H1 (cell line): ENCODE measurements around the gene BCL2L1. TPM values are rescaled to one million over a fixed set of nuclear protein-coding genes. Genes with fewer than 3 reads are reported as not detected.

Source experiments
- CTCF ChIA-PET: fragments of 300-600 bp; sonication (Branson Sonifier 250); formaldehyde crosslinking; loops from one replicate; lab custom pipeline; 2021; ENCODE audit not compliant: partially characterized antibody; lab: Charles Lee
- POLR2A ChIA-PET: fragments of 300-600 bp; sonication (Branson Sonifier 250); formaldehyde crosslinking; loops from one replicate; lab custom pipeline; 2021; ENCODE audit warnings: inconsistent platforms; ENCODE audit not compliant: partially characterized antibody; lab: Charles Lee
- DNase-seq, 2 experiments: peaks; one replicate each; pipeline versions ENCODE4 v3.0.0 to v3.0.0-alpha.2; 2010 to 2022; ENCODE audit warnings: low spot score in 2 of 2, low read depth in 1 of 2, mixed read lengths in 1 of 2
- FAIRE-seq: peaks from 2 replicates; lab custom pipeline; 2011; peaks lifted over from hg19 to GRCh38; lab: Jason Lieb, UNC
- H2AFZ ChIP-seq: 2 replicates; pipeline ENCODE4 v1.8.1; 2012; ENCODE audit warnings: low read length, inconsistent platforms
- H2AK5ac ChIP-seq: 2 replicates; pipeline ENCODE4 v1.6.1; 2013; ENCODE audit warnings: low read depth, low read length
- H2BK120ac ChIP-seq: replicated peaks from 2 replicates; pipeline ENCODE3; 2013; ENCODE audit warnings: low read depth, low read length, inconsistent platforms
- H2BK12ac ChIP-seq: 2 replicates; pipeline ENCODE4 v1.6.1; 2013; ENCODE audit warnings: low read depth, low read length
- H2BK15ac ChIP-seq: 2 replicates; pipeline ENCODE4 v1.6.1; 2013; ENCODE audit warnings: low read length
- H2BK20ac ChIP-seq: 2 replicates; pipeline ENCODE4 v1.6.1; 2013; ENCODE audit warnings: low read length
- H2BK5ac ChIP-seq: 2 replicates; pipeline ENCODE4 v1.6.1; 2013; ENCODE audit warnings: low read depth, low read length
- H3K14ac ChIP-seq: 2 replicates; pipeline ENCODE4 v1.6.1; 2013; ENCODE audit warnings: inconsistent platforms; ENCODE audit not compliant: insufficient read length
- H3K18ac ChIP-seq: 2 replicates; pipeline ENCODE4 v1.6.1; 2013; ENCODE audit warnings: low read length; ENCODE audit errors: extremely low read depth
- H3K23ac ChIP-seq: 2 replicates; pipeline ENCODE4 v1.6.1; 2013; ENCODE audit warnings: inconsistent platforms; ENCODE audit not compliant: insufficient read length
- H3K23me2 ChIP-seq: 2 replicates; pipeline ENCODE4 v1.6.1; 2013; ENCODE audit warnings: low read depth, low read length
- H3K27ac ChIP-seq: 2 replicates; pipeline ENCODE4 v1.6.1; 2011; ENCODE audit warnings: low read depth, low read length, inconsistent platforms
- H3K27me3 ChIP-seq, 4 experiments: replicated peaks in 1 of 4; 1 replicate in 1 of 4; 2 replicates in 3 of 4; pipeline versions ENCODE4 v1.6.1 to v1.8.1; 2011 to 2013; ENCODE audit warnings: low read length in 3 of 4, mild to moderate bottlenecking in 3 of 4, inconsistent platforms in 2 of 4, mixed read lengths in 2 of 4, moderate library complexity in 1 of 4; ENCODE audit not compliant: control insufficient read depth in 3 of 4, insufficient read depth in 3 of 4; ENCODE audit errors: extremely low read depth in 1 of 4
- H3K36me3 ChIP-seq, 4 experiments: 2 replicates each; pipeline versions ENCODE4 v1.6.1 to v1.8.1; 2011 to 2013; ENCODE audit warnings: mild to moderate bottlenecking in 4 of 4, low read length in 3 of 4, moderate library complexity in 2 of 4, control low read depth in 1 of 4, inconsistent platforms in 1 of 4; ENCODE audit not compliant: insufficient read depth in 4 of 4, control insufficient read depth in 2 of 4
- H3K4ac ChIP-seq: replicated peaks from 2 replicates; pipeline ENCODE3; 2013; ENCODE audit warnings: low read length, low read depth, mixed read lengths, inconsistent platforms; ENCODE audit not compliant: insufficient read length
- H3K4me1 ChIP-seq, 4 experiments: replicated peaks in 1 of 4; 1 replicate in 1 of 4; 2 replicates in 3 of 4; pipeline versions ENCODE4 v1.6.1 to v1.8.1; 2011 to 2013; ENCODE audit warnings: low read length in 3 of 4, inconsistent platforms in 2 of 4, mixed read lengths in 1 of 4; ENCODE audit not compliant: insufficient read depth in 4 of 4, control insufficient read depth in 3 of 4
- H3K4me2 ChIP-seq, 2 experiments: 2 replicates each; pipeline versions ENCODE4 v1.6.1 to v1.8.1; 2011 to 2013; ENCODE audit warnings: low read depth in 2 of 2, low read length in 2 of 2, control low read depth in 1 of 2, inconsistent platforms in 1 of 2, mild to moderate bottlenecking in 1 of 2; ENCODE audit not compliant: insufficient read depth in 1 of 2
- H3K4me3 ChIP-seq, 4 experiments: fragments of 200-600, 300-600 bp in 1 of 4; sonication (generic), shearing (Covaris generic), sonication (Bioruptor Twin) in 1 of 4; 2 replicates each; pipeline versions ENCODE4 v1.5.1 to v1.8.1; 2011 to 2016; ENCODE audit warnings: low read length in 4 of 4, low read depth in 3 of 4, control low read depth in 2 of 4, inconsistent platforms in 2 of 4, mild to moderate bottlenecking in 2 of 4, mixed read lengths in 1 of 4, moderate library complexity in 1 of 4; ENCODE audit not compliant: insufficient read depth in 2 of 4; ENCODE audit errors: extremely low read depth in 1 of 4
- H3K56ac ChIP-seq: replicated peaks from 2 replicates; pipeline ENCODE3; 2013; ENCODE audit warnings: low read depth, mild to moderate bottlenecking, mixed read lengths, low read length, inconsistent platforms; ENCODE audit not compliant: insufficient read length
- H3K79me1 ChIP-seq: 2 replicates; pipeline ENCODE4 v1.6.1; 2013; ENCODE audit warnings: low read depth, low read length, control low read depth
- H3K79me2 ChIP-seq, 2 experiments: 2 replicates each; pipeline versions ENCODE4 v1.6.1 to v1.8.1; 2012 to 2013; ENCODE audit warnings: low read length in 2 of 2, mild to moderate bottlenecking in 2 of 2, inconsistent platforms in 1 of 2; ENCODE audit not compliant: insufficient read depth in 2 of 2, control insufficient read depth in 1 of 2
- H3K9ac ChIP-seq, 4 experiments: replicated peaks in 1 of 4; 1 replicate in 1 of 4; 2 replicates in 3 of 4; pipeline versions ENCODE4 v1.6.1 to v1.8.1; 2011 to 2013; ENCODE audit warnings: low read depth in 3 of 4, low read length in 3 of 4, control low read depth in 2 of 4, mild to moderate bottlenecking in 2 of 4, moderate library complexity in 2 of 4, inconsistent platforms in 1 of 4; ENCODE audit errors: extremely low read depth in 1 of 4
- H3K9me3 ChIP-seq, 2 experiments: 2 replicates each; pipeline versions ENCODE4 v1.6.1 to v1.8.1; 2012 to 2013; ENCODE audit warnings: mild to moderate bottlenecking in 2 of 2, moderate library complexity in 2 of 2, control low read depth in 1 of 2, inconsistent platforms in 1 of 2, low read depth in 1 of 2, low read length in 1 of 2, mixed read lengths in 1 of 2; ENCODE audit not compliant: insufficient read depth in 2 of 2
- H4K20me1 ChIP-seq, 2 experiments: replicated peaks in 1 of 2; 2 replicates each; pipeline versions ENCODE3 to v1.8.1; 2011 to 2013; ENCODE audit warnings: inconsistent platforms in 2 of 2, low read length in 2 of 2, mild to moderate bottlenecking in 1 of 2; ENCODE audit not compliant: insufficient read depth in 2 of 2, control insufficient read depth in 1 of 2
- H4K5ac ChIP-seq: 2 replicates; pipeline ENCODE4 v1.6.1; 2013; ENCODE audit warnings: low read length, low read depth, mixed read lengths, inconsistent platforms; ENCODE audit not compliant: insufficient read length
- H4K8ac ChIP-seq: 2 replicates; pipeline ENCODE4 v1.8.0; 2013; ENCODE audit warnings: mild to moderate bottlenecking, moderate library complexity, low read length, inconsistent platforms; ENCODE audit not compliant: insufficient read depth; ENCODE audit errors: extremely low read depth
- H4K91ac ChIP-seq: replicated peaks from 2 replicates; pipeline ENCODE3; 2013; ENCODE audit warnings: low read length, mixed read lengths, inconsistent platforms; ENCODE audit not compliant: insufficient read length
- ASH2L ChIP-seq: fragments of 200-600, 300-600 bp; sonication (generic); IDR thresholded peaks from one replicate; pipeline ENCODE4 v1.7.1; 2017; ENCODE audit warnings: low read length
- CBX8 ChIP-seq: fragments of 300-800, 300-1000 bp; sonication (generic); IDR thresholded peaks from 2 replicates; pipeline ENCODE4 v1.7.1; 2016; ENCODE audit warnings: low read depth, low read length, borderline replicate concordance
- CHD2 ChIP-seq: IDR thresholded peaks from 2 replicates; pipeline ENCODE4 v1.6.1; 2012; ENCODE audit warnings: low read length, improper control_type of control experiment
- EZH2 ChIP-seq: fragments of 200-600 bp; sonication (generic); IDR thresholded peaks from 2 replicates; pipeline ENCODE4 v1.7.1; 2012; ENCODE audit warnings: low read depth, mild to moderate bottlenecking, moderate library complexity, low read length, inconsistent platforms; ENCODE audit not compliant: severe bottlenecking
- FOSL1 ChIP-seq: IDR thresholded peaks from 2 replicates; pipeline ENCODE4 v1.6.1; 2011; ENCODE audit warnings: mild to moderate bottlenecking, low read depth, low read length, moderate library complexity; ENCODE audit not compliant: insufficient read depth
- RAD21 ChIP-seq, 2 experiments: IDR thresholded peaks in 1 of 2; conservative IDR thresholded peaks in 1 of 2; 2 replicates each; pipeline ENCODE4 v1.6.1; 2011; ENCODE audit warnings: low read depth in 2 of 2, low read length in 2 of 2, improper control_type of control experiment in 1 of 2, inconsistent platforms in 1 of 2, mild to moderate bottlenecking in 1 of 2, moderate library complexity in 1 of 2
- SP1 ChIP-seq: IDR thresholded peaks from 2 replicates; pipeline ENCODE4 v1.6.1; 2011; ENCODE audit warnings: low read depth, low read length
- SP2 ChIP-seq: IDR thresholded peaks from 2 replicates; pipeline ENCODE4 v1.6.1; 2012; ENCODE audit warnings: mild to moderate bottlenecking, low read length, inconsistent platforms
- TAF7 ChIP-seq: optimal IDR thresholded peaks from 2 replicates; pipeline ENCODE3; 2011; ENCODE audit warnings: low read depth, mild to moderate bottlenecking, inconsistent platforms, low read length, moderate library complexity, borderline replicate concordance
- TCF12 ChIP-seq: IDR thresholded peaks from 2 replicates; pipeline ENCODE4 v1.6.1; 2011; ENCODE audit warnings: low read depth, mild to moderate bottlenecking, low read length
- YY1 ChIP-seq: IDR thresholded peaks from 2 replicates; pipeline ENCODE4 v1.6.1; 2011; ENCODE audit warnings: low read depth, mild to moderate bottlenecking, low read length
- WGBS, 2 experiments: shearing (Covaris generic) in 1 of 2; methylation state at CpG; one replicate each; pipeline versions ENCODE4 v1.1.6 to v1.1.7; 2013 to 2015; ENCODE audit warnings: low lambda C conversion rate in 2 of 2, mixed read lengths in 2 of 2, inconsistent platforms in 1 of 2, low coverage in 1 of 2, missing lambda C conversion rate in 1 of 2; ENCODE audit not compliant: insufficient replicate concordance in 2 of 2, insufficient coverage in 1 of 2, insufficient read length in 1 of 2; ENCODE audit errors: extremely low coverage in 1 of 2, missing lambda C conversion rate in 1 of 2; 5-methylcytosine and 5-hydroxymethylcytosine counted together
- polyA plus RNA-seq, 7 experiments: library from polyadenylated mRNA; depleted of rRNA in 3 of 7; stranded (reverse) in 5 of 7; unstranded in 2 of 7; fragments of >200 nt in 5 of 7; fragments of 200-250 nt in 2 of 7; gene quantifications; 1 replicate in 5 of 7; 2 replicates in 1 of 7; 4 replicates in 1 of 7; pipeline versions ENCODE4 v1.2.1 to v1.2.3, GENCODE V29; 2011 to 2013; ENCODE audit warnings: missing spikeins in 2 of 7, mixed read lengths in 2 of 7
- total RNA-seq: library from RNA; stranded (reverse); fragmentation: NEBNext Ultra II Directional; extraction: Animal tissue kit (Norgen Biotek cat#: 25700); gene quantifications from 2 replicates; pipeline ENCODE4 v1.2.1, GENCODE V29; 2021
- TF ChIP-seq, protein P1 (sequence below): IDR thresholded peaks from 2 replicates; pipeline ENCODE4 v1.6.1; 2011; ENCODE audit warnings: low read length, improper control_type of control experiment

Gene BCL2L1
- total and polyA plus RNA-seq, 2 of the 8 experiments (the other 6 are each of a cell fraction or from before 2014, with no cell fraction given) = 64.9 to 66.1 TPM

DNA sequence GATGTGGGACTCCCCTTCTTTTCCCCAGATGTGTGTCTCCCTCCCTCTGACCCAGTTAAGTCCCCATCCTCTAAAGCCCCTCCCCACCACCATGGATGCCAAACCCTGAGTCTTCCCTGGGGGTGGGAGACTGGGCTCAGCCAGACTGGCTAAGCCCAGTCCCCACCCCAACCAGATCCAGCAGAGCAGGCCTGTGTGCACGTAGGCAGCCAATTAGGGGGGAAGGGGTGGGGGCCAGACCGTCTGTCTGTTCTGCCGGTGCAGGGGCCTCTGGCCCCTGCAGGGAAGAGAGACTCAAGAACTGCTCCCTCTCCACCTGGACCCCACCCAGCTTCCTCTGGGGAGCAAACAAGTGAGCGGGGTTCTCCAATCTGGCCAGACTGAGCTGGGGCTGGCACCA is 84.4 kb downstream of the BCL2L1 start:
- H3K9ac ChIP-seq = no peak overlapping the region
- peaks cover 0 to 2% of the 10 kb centered on the region in 2 experiments for H4K20me1 ChIP-seq
- H3K4me1 ChIP-seq = peaks cover 0 to 2% (median 0%) of the 10 kb centered on the region in 4 experiments; a peak in 2 of 7 replicates
- H2AFZ ChIP-seq = no peak overlapping the region
- no peak overlapping the region for H3K4ac ChIP-seq
- no peak overlapping the region for H3K14ac ChIP-seq
- H2BK120ac ChIP-seq = no peak overlapping the region
- WGBS, 2 experiments = 83% methylated on average over 4 of the region's 4 CpGs; no CpG with 5 or more reads in 1 of the 2 experiments
- H4K5ac ChIP-seq = no peak overlapping the region
- POLR2A ChIA-PET = interaction anchor here (0.6 to 1.1 kb wide), 3 partner anchors 15 to 56 kb away, joined by 3 read pairs; no protein-coding TSS in a partner anchor
- no peak overlapping the region for H4K8ac ChIP-seq
- no peaks in the 10 kb centered on the region for H3K23me2 ChIP-seq
- no peak for DNase-seq
- H3K36me3 ChIP-seq = no peaks in the 10 kb centered on the region
- H2BK15ac ChIP-seq = no peak overlapping the region
- no peak for TF ChIP-seq RAD21 (IDR thresholded peaks at IDR 0.05 in 1 of 2, conservative IDR thresholded peaks at IDR 0.05 in 1 of 2; ENCODE audit: low read depth in 2 of 2, low read length in 2 of 2)
- no peak for TF ChIP-seq YY1
- no peak for TF ChIP-seq FOSL1
- TF ChIP-seq SP1 = no peak
- TF ChIP-seq, protein P1, sequence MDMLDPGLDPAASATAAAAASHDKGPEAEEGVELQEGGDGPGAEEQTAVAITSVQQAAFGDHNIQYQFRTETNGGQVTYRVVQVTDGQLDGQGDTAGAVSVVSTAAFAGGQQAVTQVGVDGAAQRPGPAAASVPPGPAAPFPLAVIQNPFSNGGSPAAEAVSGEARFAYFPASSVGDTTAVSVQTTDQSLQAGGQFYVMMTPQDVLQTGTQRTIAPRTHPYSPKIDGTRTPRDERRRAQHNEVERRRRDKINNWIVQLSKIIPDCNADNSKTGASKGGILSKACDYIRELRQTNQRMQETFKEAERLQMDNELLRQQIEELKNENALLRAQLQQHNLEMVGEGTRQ = no peak
- TF ChIP-seq SP2 = no peak
- no peak for TF ChIP-seq TCF12
- no peak for TF ChIP-seq TAF7
- no peak for TF ChIP-seq ASH2L
- no peak for TF ChIP-seq CBX8
- TF ChIP-seq EZH2 = no peak
- TF ChIP-seq CHD2 = no peak
- TF ChIP-seq, all 59 proteins: peak for 0
- no peak overlapping the region for H3K18ac ChIP-seq
- H3K4me3 ChIP-seq = no peak overlapping the region
- no peaks in the 10 kb centered on the region for H3K79me1 ChIP-seq
- FAIRE-seq = no peak
- no peak overlapping the region for H4K91ac ChIP-seq
- H3K4me2 ChIP-seq = no peak overlapping the region
- no peak overlapping the region for H3K27ac ChIP-seq
- H2AK5ac ChIP-seq = no peak overlapping the region
- no peak overlapping the region for H2BK5ac ChIP-seq
- CTCF ChIA-PET = interaction anchor here (0.9 to 2.8 kb wide), 2 partner anchors 23 to 84 kb away, joined by 3 to 14 read pairs; partner anchors contain the start of gene BCL2L1
- no peak overlapping the region for H3K56ac ChIP-seq
- H3K9me3 ChIP-seq = no peaks in the 10 kb centered on the region
- no peak overlapping the region for H2BK12ac ChIP-seq
- H3K79me2 ChIP-seq = no peaks in the 10 kb centered on the region
- H2BK20ac ChIP-seq = no peak overlapping the region
- H3K27me3 ChIP-seq = no peaks in the 10 kb centered on the region
- H3K23ac ChIP-seq = no peak overlapping the region
